Measurements from ENCODE around the gene PTPN13.

The PTPN13 gene

GRCh38 chr4:86592553-86593249, 1.4 kb upstream of the PTPN13 start:
- no peak for DNase-seq (ENCODE audit: low spot score)

- DNase-seq (ENCODE audit: low spot score) = peak; percentile 67
Measured at GRCh38 chr4:86594559-86595425, 677 bp downstream of the PTPN13 start.

- DNase-seq (ENCODE audit: low spot score) = peak; percentile 29
Measured at GRCh38 chr4:86595426-86595805, 1.3 kb downstream of the PTPN13 start.

GRCh38 chr4:86596807-86597206, 2.7 kb downstream of the PTPN13 start:
- DNase-seq (ENCODE audit: low spot score) = no peak

- no peak for DNase-seq (ENCODE audit: low spot score)
Measured at GRCh38 chr4:86600007-86600653, 6.0 kb downstream of the PTPN13 start.

- no peak for DNase-seq (ENCODE audit: low spot score)
Measured at GRCh38 chr4:86603311-86603885, 9.3 kb downstream of the PTPN13 start.

- no peak for DNase-seq (ENCODE audit: low spot score)
Measured at GRCh38 chr4:86606809-86607208, 12.7 kb downstream of the PTPN13 start.

GRCh38 chr4:86608757-86609375, 14.8 kb downstream of the PTPN13 start:
- no peak for DNase-seq (ENCODE audit: low spot score)

- DNase-seq (ENCODE audit: low spot score) = no peak
Measured at GRCh38 chr4:86611757-86612156, 17.6 kb downstream of the PTPN13 start.

GRCh38 chr4:86613734-86614133, 19.6 kb downstream of the PTPN13 start:
- DNase-seq (ENCODE audit: low spot score) = no peak

- DNase-seq (ENCODE audit: low spot score) = no peak
Measured at GRCh38 chr4:86614865-86615264, 20.8 kb downstream of the PTPN13 start.

GRCh38 chr4:86615501-86615900, 21.4 kb downstream of the PTPN13 start:
- peak; percentile 39 for DNase-seq (ENCODE audit: low spot score)

GRCh38 chr4:86619656-86620055, 25.5 kb downstream of the PTPN13 start:
- DNase-seq (ENCODE audit: low spot score) = no peak

- no peak for DNase-seq (ENCODE audit: low spot score)
Measured at GRCh38 chr4:86621435-86621834, 27.3 kb downstream of the PTPN13 start.

- DNase-seq (ENCODE audit: low spot score) = no peak
Measured at GRCh38 chr4:86626066-86626465, 32.0 kb downstream of the PTPN13 start.

- DNase-seq (ENCODE audit: low spot score) = no peak
Measured at GRCh38 chr4:86627462-86628135, 33.5 kb downstream of the PTPN13 start.

GRCh38 chr4:86630629-86631028, 36.5 kb downstream of the PTPN13 start:
- peak; percentile 56 for DNase-seq (ENCODE audit: low spot score)

- no peak for DNase-seq (ENCODE audit: low spot score)
Measured at GRCh38 chr4:86631166-86631565, 37.1 kb downstream of the PTPN13 start.

GRCh38 chr4:86633854-86634253, 39.7 kb downstream of the PTPN13 start:
- DNase-seq (ENCODE audit: low spot score) = no peak

- peak; percentile 50 for DNase-seq (ENCODE audit: low spot score)
Measured at GRCh38 chr4:86640469-86640868, 46.4 kb downstream of the PTPN13 start.

- DNase-seq (ENCODE audit: low spot score) = no peak
Measured at GRCh38 chr4:86641516-86642090, 47.5 kb downstream of the PTPN13 start.
